HepG2 (cell line): Measurements from ENCODE around the gene MSI2. TPM values are rescaled to one million over a fixed set of nuclear protein-coding genes. Genes with fewer than 3 reads are reported as not detected.
A peak's percentile ranks its signal among the peaks of the same experiment; 100 is the strongest.

Experiments
- FOSL2 ChIP-seq: sonication (generic); formaldehyde crosslinking; IDR thresholded peaks from 2 replicates; pipeline ENCODE4 v1.4.0; 2020; ENCODE audit warnings: missing genetic modification reagents
- FOXC1 ChIP-seq: sonication (generic); formaldehyde crosslinking; IDR thresholded peaks from 2 replicates; pipeline ENCODE4 v1.8.0; 2022; ENCODE audit warnings: mild to moderate bottlenecking, missing genetic modification reagents, borderline replicate concordance
- KDM2A ChIP-seq: sonication (generic); formaldehyde crosslinking; IDR thresholded peaks from 2 replicates; pipeline ENCODE4 v1.4.0; 2020; ENCODE audit warnings: low read depth, missing genetic modification reagents, borderline replicate concordance
- MAFK ChIP-seq, 2 experiments: IDR thresholded peaks in 1 of 2; conservative IDR thresholded peaks in 1 of 2; 2 replicates each; pipeline ENCODE4 v1.6.1; 2011; ENCODE audit warnings: improper control_type of control experiment in 2 of 2, low read length in 2 of 2
- MAX ChIP-seq: IDR thresholded peaks from 2 replicates; pipeline ENCODE4 v1.6.1; 2012; ENCODE audit warnings: inconsistent platforms
- SNRNP70 ChIP-seq: fragments of 200-400 bp; formaldehyde crosslinking; IDR thresholded peaks from 2 replicates; pipeline ENCODE4 v1.6.1; 2017; ENCODE audit warnings: mild to moderate bottlenecking, low read depth, low read length, moderate library complexity
- SOX13 ChIP-seq, 3 experiments: fragments of 450-650 bp in 1 of 3; sonication (generic) in 1 of 3; formaldehyde crosslinking in 1 of 3; IDR thresholded peaks in 2 of 3; conservative IDR thresholded peaks in 1 of 3; 2 replicates each; pipeline versions ENCODE4 v1.5.0 to v1.6.1; 2016 to 2020; ENCODE audit warnings: antibody characterized with exemption in 1 of 3, mild to moderate bottlenecking in 1 of 3, missing compliant biosample characterization in 1 of 3, missing genetic modification reagents in 1 of 3, moderate library complexity in 1 of 3
- SUZ12 ChIP-seq: fragments of 150-350 bp; IDR thresholded peaks from 2 replicates; pipeline ENCODE4 v1.6.1; 2014; ENCODE audit warnings: low read depth, low read length
- TBP ChIP-seq: sonication (generic); formaldehyde crosslinking; IDR thresholded peaks from 2 replicates; pipeline ENCODE4 v1.5.0; 2020; ENCODE audit warnings: missing genetic modification reagents
- ZC3H13 ChIP-seq: sonication (generic); formaldehyde crosslinking; IDR thresholded peaks from 2 replicates; pipeline ENCODE4 v1.8.1; 2023; ENCODE audit warnings: mild to moderate bottlenecking, missing genetic modification reagents, moderate library complexity
- ZKSCAN5 ChIP-seq: sonication (generic); formaldehyde crosslinking; IDR thresholded peaks from 2 replicates; pipeline ENCODE4 v1.5.1; 2020; ENCODE audit warnings: mild to moderate bottlenecking, missing genetic modification reagents
- ZNF274 ChIP-seq: sonication (generic); formaldehyde crosslinking; IDR thresholded peaks from 2 replicates; pipeline ENCODE4 v1.5.1; 2020; ENCODE audit warnings: mild to moderate bottlenecking, missing genetic modification reagents
- ZNF354B ChIP-seq: sonication (generic); formaldehyde crosslinking; IDR thresholded peaks from 2 replicates; pipeline ENCODE4 v1.8.0; 2022; ENCODE audit warnings: mild to moderate bottlenecking, missing genetic modification reagents
- ZNF652 ChIP-seq: IDR thresholded peaks from 2 replicates; pipeline ENCODE4 v1.6.1; 2016; ENCODE audit warnings: low read depth, borderline replicate concordance
- ZNF737 ChIP-seq: sonication (generic); formaldehyde crosslinking; IDR thresholded peaks from 2 replicates; pipeline ENCODE4 v1.5.0; 2020; ENCODE audit warnings: missing genetic modification reagents, mild to moderate bottlenecking, borderline replicate concordance
- ZNF879 ChIP-seq: sonication (generic); formaldehyde crosslinking; IDR thresholded peaks from 2 replicates; pipeline ENCODE4 v1.8.1; 2023; ENCODE audit warnings: missing genetic modification reagents
- ZZZ3 ChIP-seq: sonication (generic); formaldehyde crosslinking; IDR thresholded peaks from 2 replicates; pipeline ENCODE4 v1.4.0; 2020; ENCODE audit warnings: missing genetic modification reagents, mild to moderate bottlenecking, borderline replicate concordance
- polyA plus RNA-seq, 8 experiments: library from polyadenylated mRNA; depleted of rRNA in 3 of 8; stranded (reverse) in 7 of 8; unstranded in 1 of 8; fragments of >200 nt; fragmentation: Illumina TruSeq in 4 of 8; extraction: Trizol in 4 of 8; gene quantifications; 2 replicates each; pipeline versions ENCODE4 v1.2.1 to v1.2.3, GENCODE V29; 2011 to 2016; ENCODE audit warnings: low read depth in 4 of 8, missing spikeins in 1 of 8, mixed read lengths in 1 of 8; ENCODE audit not compliant: insufficient read depth in 1 of 8
- total RNA-seq, 5 experiments: library from RNA; depleted of rRNA; stranded (reverse); fragments of >200 nt; fragmentation: Illumina TruSeq; extraction: Trizol; gene quantifications; 2 replicates each; pipeline ENCODE4 v1.2.3, GENCODE V29; 2016; ENCODE audit warnings: low read depth in 1 of 5
- TF ChIP-seq, protein P1 (sequence below): sonication (generic); formaldehyde crosslinking; IDR thresholded peaks from 2 replicates; pipeline ENCODE4 v1.8.0; 2022; ENCODE audit warnings: mild to moderate bottlenecking, missing genetic modification reagents, moderate library complexity
- TF ChIP-seq, protein P2 (sequence below), 2 experiments: sonication (generic) in 1 of 2; formaldehyde crosslinking in 1 of 2; IDR thresholded peaks; 2 replicates each; pipeline versions ENCODE4 v1.6.1 to v1.9.0; 2014 to 2022; ENCODE audit warnings: antibody characterized with exemption in 1 of 2, borderline replicate concordance in 1 of 2, inconsistent platforms in 1 of 2, low read depth in 1 of 2, missing genetic modification reagents in 1 of 2
- TF ChIP-seq, protein P3 (sequence below): sonication (generic); formaldehyde crosslinking; IDR thresholded peaks from 2 replicates; pipeline ENCODE4 v1.4.0; 2020; ENCODE audit warnings: missing genetic modification reagents

Gene MSI2
- total and polyA plus RNA-seq, 2 of the 13 experiments (the other 11 are each of a cell fraction or from before 2014, with no cell fraction given): 77.5 to 78.4 TPM

GRCh38 chr17:57440522-57441269, 184.4 kb downstream of the MSI2 start (continued):
- TF ChIP-seq, protein P1, sequence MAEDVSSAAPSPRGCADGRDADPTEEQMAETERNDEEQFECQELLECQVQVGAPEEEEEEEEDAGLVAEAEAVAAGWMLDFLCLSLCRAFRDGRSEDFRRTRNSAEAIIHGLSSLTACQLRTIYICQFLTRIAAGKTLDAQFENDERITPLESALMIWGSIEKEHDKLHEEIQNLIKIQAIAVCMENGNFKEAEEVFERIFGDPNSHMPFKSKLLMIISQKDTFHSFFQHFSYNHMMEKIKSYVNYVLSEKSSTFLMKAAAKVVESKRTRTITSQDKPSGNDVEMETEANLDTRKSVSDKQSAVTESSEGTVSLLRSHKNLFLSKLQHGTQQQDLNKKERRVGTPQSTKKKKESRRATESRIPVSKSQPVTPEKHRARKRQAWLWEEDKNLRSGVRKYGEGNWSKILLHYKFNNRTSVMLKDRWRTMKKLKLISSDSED (CRISPR knock-in tag): no peak
- TF ChIP-seq ZKSCAN5 (no peak), FOXC1 (CRISPR knock-in tag) (0 out of 2 replicates have a peak, but pooled peaks have one; percentile 54), MAFK (conservative IDR thresholded peaks at IDR 0.05 in 1 of 2, IDR thresholded peaks at IDR 0.05 in 1 of 2; ENCODE audit: low read length in 2 of 2) (no peak), ZC3H13 (CRISPR knock-in tag) (no peak), ZNF879 (CRISPR knock-in tag) (no peak), TBP (no peak), FOSL2 (CRISPR knock-in tag) (peak; percentile 76), ZNF737 (CRISPR knock-in tag) (no peak), ZNF354B (CRISPR knock-in tag) (peak; percentile 25; the same call in 1 of the 2 replicates), SNRNP70 (no peak), ZNF652 (CRISPR knock-in tag) (no peak; the same call in 1 of the 2 replicates), SUZ12 (no peak), ZNF274 (CRISPR knock-in tag) (no peak), MAX (no peak), SOX13 (IDR thresholded peaks at IDR 0.05) (no peak), SOX13 (CRISPR knock-in tag; conservative IDR thresholded peaks at IDR 0.05 in 1 of 2, IDR thresholded peaks at IDR 0.05 in 1 of 2) (no peak), KDM2A (CRISPR knock-in tag) (no peak), ZZZ3 (no peak)
- TF ChIP-seq, protein P2, sequence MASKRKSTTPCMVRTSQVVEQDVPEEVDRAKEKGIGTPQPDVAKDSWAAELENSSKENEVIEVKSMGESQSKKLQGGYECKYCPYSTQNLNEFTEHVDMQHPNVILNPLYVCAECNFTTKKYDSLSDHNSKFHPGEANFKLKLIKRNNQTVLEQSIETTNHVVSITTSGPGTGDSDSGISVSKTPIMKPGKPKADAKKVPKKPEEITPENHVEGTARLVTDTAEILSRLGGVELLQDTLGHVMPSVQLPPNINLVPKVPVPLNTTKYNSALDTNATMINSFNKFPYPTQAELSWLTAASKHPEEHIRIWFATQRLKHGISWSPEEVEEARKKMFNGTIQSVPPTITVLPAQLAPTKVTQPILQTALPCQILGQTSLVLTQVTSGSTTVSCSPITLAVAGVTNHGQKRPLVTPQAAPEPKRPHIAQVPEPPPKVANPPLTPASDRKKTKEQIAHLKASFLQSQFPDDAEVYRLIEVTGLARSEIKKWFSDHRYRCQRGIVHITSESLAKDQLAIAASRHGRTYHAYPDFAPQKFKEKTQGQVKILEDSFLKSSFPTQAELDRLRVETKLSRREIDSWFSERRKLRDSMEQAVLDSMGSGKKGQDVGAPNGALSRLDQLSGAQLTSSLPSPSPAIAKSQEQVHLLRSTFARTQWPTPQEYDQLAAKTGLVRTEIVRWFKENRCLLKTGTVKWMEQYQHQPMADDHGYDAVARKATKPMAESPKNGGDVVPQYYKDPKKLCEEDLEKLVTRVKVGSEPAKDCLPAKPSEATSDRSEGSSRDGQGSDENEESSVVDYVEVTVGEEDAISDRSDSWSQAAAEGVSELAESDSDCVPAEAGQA (IDR thresholded peaks at IDR 0.05; ENCODE audit: low read depth): no peak
- TF ChIP-seq, protein P2 (CRISPR knock-in tag; IDR thresholded peaks at IDR 0.05; ENCODE audit: borderline replicate concordance): no peak
- TF ChIP-seq, protein P3, sequence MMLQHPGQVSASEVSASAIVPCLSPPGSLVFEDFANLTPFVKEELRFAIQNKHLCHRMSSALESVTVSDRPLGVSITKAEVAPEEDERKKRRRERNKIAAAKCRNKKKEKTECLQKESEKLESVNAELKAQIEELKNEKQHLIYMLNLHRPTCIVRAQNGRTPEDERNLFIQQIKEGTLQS: no peak
